Nephron progenitor cell (in vitro differentiated cells): Measurements from ENCODE around the gene ST6GALNAC3.

ENCODE experiments used
- DNase-seq: peaks from one replicate; pipeline ENCODE4 v3.0.0; 2021
- H3K27ac Mint-ChIP-seq: 2 replicates; pipeline ENCODE4 v1.8.0; 2021; ENCODE audit warnings: mild to moderate bottlenecking, moderate library complexity, mixed read lengths
- H3K27me3 Mint-ChIP-seq: 2 replicates; pipeline ENCODE4 v1.8.0; 2021; ENCODE audit warnings: mild to moderate bottlenecking, low read depth, mixed read lengths; ENCODE audit not compliant: poor library complexity
- H3K36me3 Mint-ChIP-seq: 2 replicates; pipeline ENCODE4 v1.8.0; 2021; ENCODE audit warnings: low read depth, mixed read lengths
- H3K4me1 Mint-ChIP-seq: 2 replicates; pipeline ENCODE4 v1.8.0; 2021; ENCODE audit warnings: mixed read lengths
- H3K4me3 Mint-ChIP-seq: 2 replicates; pipeline ENCODE4 v1.8.0; 2021; ENCODE audit warnings: mild to moderate bottlenecking, moderate library complexity, mixed read lengths
- H3K9me3 Mint-ChIP-seq: 2 replicates; pipeline ENCODE4 v1.8.0; 2021; ENCODE audit warnings: mild to moderate bottlenecking, moderate library complexity, mixed read lengths
- CTCF ChIP-seq: fragments of 200-600 bp; sonication (generic); IDR thresholded peaks from 2 replicates; pipeline ENCODE4 v1.5.0; 2021; ENCODE audit warnings: antibody characterized with exemption

The ST6GALNAC3 gene

DNA sequence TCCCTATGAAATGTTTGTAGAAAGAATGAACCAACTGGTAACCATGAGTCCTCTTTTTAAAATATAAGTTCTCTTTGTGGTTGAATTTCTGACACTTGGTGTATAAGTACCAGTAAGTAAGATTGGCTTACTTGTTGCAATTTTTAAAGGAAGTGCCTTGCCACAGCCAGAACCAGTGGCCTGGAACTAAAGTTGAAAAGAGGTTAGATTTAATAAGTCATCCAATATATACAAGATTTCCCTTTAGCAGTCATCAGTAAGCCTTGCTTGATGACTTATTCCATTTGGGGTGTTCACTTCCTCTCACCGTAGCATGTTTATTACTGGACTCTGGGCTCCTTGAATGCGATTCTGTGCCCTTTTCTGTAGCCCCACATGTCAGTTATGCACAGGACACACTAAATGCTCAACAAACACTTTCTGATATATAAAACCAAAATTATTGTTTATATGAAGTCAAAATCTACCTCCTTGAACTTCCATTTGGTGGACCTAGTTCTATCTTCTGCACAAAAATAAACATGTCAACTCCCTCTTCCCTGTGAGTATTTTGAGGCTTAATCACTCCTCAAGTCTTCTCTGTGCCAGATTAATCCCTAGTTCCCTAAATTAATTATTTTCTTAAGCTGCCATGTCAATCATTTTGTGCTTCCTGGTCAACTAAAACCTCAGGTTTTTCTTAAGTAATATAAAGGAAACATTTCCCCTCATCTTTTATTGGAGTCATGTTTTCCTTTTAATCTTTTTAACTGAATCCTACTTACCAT lies 218.1 kb downstream of the ST6GALNAC3 start:
- Mint-ChIP-seq H3K27me3 (no peaks in the 10 kb centered on the region), H3K36me3 (no peaks in the 10 kb centered on the region), H3K27ac (no peak overlapping the region), H3K4me3 (no peak overlapping the region), H3K4me1 (peaks cover 54% of the 10 kb centered on the region), H3K9me3 (no peaks in the 10 kb centered on the region)
- no peak for DNase-seq
- no peak for TF ChIP-seq CTCF

- no peaks in the 10 kb centered on the region for H3K27me3 Mint-ChIP-seq
- no peak overlapping the region for H3K27ac Mint-ChIP-seq
- H3K9me3 Mint-ChIP-seq: no peaks in the 10 kb centered on the region
- H3K4me1 Mint-ChIP-seq: peaks cover 66% of the 10 kb centered on the region
- no peak for TF ChIP-seq CTCF
- no peak overlapping the region for H3K4me3 Mint-ChIP-seq
- no peaks in the 10 kb centered on the region for H3K36me3 Mint-ChIP-seq
- no peak for DNase-seq
Observed at GRCh38 chr1:76293831-76294230, 219.3 kb downstream of the ST6GALNAC3 start.

- Mint-ChIP-seq H3K9me3 (no peaks in the 10 kb centered on the region), H3K36me3 (no peaks in the 10 kb centered on the region), H3K4me3 (no peak overlapping the region), H3K27me3 (no peaks in the 10 kb centered on the region), H3K27ac (no peak overlapping the region), H3K4me1 (peaks cover 68% of the 10 kb centered on the region)
- no peak for DNase-seq
- no peak for TF ChIP-seq CTCF
Observed at GRCh38 chr1:76294482-76295194, 220.1 kb downstream of the ST6GALNAC3 start.

- TF ChIP-seq CTCF: no peak
Observed at GRCh38 chr1:76298399-76298798, 223.9 kb downstream of the ST6GALNAC3 start.

DNA sequence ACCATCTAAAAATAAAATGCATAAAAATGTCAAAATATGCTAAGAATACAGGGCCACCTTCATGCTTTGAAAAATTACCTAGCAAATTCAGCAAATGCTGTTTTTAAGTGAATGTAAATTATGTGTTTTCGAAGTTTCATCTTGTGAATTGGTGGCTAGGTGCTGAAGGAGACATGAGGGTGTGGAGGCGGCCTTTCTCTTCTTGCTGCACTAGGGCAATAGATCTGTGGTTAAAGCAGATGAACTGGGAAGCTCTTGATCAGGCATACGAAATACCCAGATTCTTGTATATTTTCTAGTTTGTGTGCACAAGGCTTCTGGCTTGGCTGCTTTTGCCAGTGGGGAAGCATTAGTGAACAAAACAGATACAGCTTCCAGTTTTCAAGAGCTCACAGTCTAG lies 224.5 kb downstream of the ST6GALNAC3 start:
- DNase-seq: no peak
- H3K4me1 Mint-ChIP-seq: peaks cover 42% of the 10 kb centered on the region
- H3K4me3 Mint-ChIP-seq: no peak overlapping the region
- H3K9me3 Mint-ChIP-seq: no peaks in the 10 kb centered on the region
- no peak for TF ChIP-seq CTCF
- no peak overlapping the region for H3K27ac Mint-ChIP-seq
- H3K27me3 Mint-ChIP-seq: no peaks in the 10 kb centered on the region
- H3K36me3 Mint-ChIP-seq: no peaks in the 10 kb centered on the region

More at GRCh38 chr1:76298399-76298798, 223.9 kb downstream of the ST6GALNAC3 start:
- Mint-ChIP-seq H3K36me3 (no peaks in the 10 kb centered on the region), H3K4me3 (no peak overlapping the region), H3K4me1 (peaks cover 49% of the 10 kb centered on the region), H3K27me3 (no peaks in the 10 kb centered on the region), H3K27ac (no peak overlapping the region), H3K9me3 (no peaks in the 10 kb centered on the region)
- DNase-seq: no peak
